ENCODE data around the gene SLC4A1AP. TPM values are rescaled to one million over a fixed set of nuclear protein-coding genes. Genes with fewer than 3 reads are reported as not detected.

The SLC4A1AP gene
- total RNA-seq, 1 donor from 2014 or later = 20.5 TPM

- Mint-ChIP-seq H3K27ac (ENCODE audit: unreplicated experiment) (no peak overlapping the region), H3K4me3 (ENCODE audit: unreplicated experiment) (no peak overlapping the region), H3K4me1 (ENCODE audit: unreplicated experiment) (peaks cover 9% of the 10 kb centered on the region), H3K36me3 (ENCODE audit: unreplicated experiment) (no peaks in the 10 kb centered on the region), H3K27me3 (ENCODE audit: unreplicated experiment) (no peaks in the 10 kb centered on the region), H3K9me3 (ENCODE audit: unreplicated experiment) (no peaks in the 10 kb centered on the region)
- no peak for DNase-seq (ENCODE audit: extremely low spot score, unreplicated experiment)
- no peak for TF ChIP-seq CTCF (IDR thresholded peaks at IDR 0.05)
Observed at GRCh38 chr2:27730261-27730662, 66.6 kb downstream of the SLC4A1AP start.

- H3K27ac Mint-ChIP-seq (ENCODE audit: unreplicated experiment) = no peak overlapping the region
- DNase-seq (ENCODE audit: extremely low spot score, unreplicated experiment) = no peak
- peaks cover 5% of the 10 kb centered on the region for H3K4me1 Mint-ChIP-seq (ENCODE audit: unreplicated experiment)
- H3K9me3 Mint-ChIP-seq (ENCODE audit: unreplicated experiment) = no peaks in the 10 kb centered on the region
- no peaks in the 10 kb centered on the region for H3K27me3 Mint-ChIP-seq (ENCODE audit: unreplicated experiment)
- H3K4me3 Mint-ChIP-seq (ENCODE audit: unreplicated experiment) = no peak overlapping the region
- TF ChIP-seq CTCF (IDR thresholded peaks at IDR 0.05) = no peak
- H3K36me3 Mint-ChIP-seq (ENCODE audit: unreplicated experiment) = no peaks in the 10 kb centered on the region
Observed at GRCh38 chr2:27730980-27731691, 67.4 kb downstream of the SLC4A1AP start.

- Mint-ChIP-seq H3K4me1 (ENCODE audit: unreplicated experiment) (peaks cover 3% of the 10 kb centered on the region), H3K4me3 (ENCODE audit: unreplicated experiment) (no peak overlapping the region)
- TF ChIP-seq CTCF (IDR thresholded peaks at IDR 0.05) = no peak
Observed at GRCh38 chr2:27734305-27734704, 70.6 kb downstream of the SLC4A1AP start.

GRCh38 chr2:27735263-27735904 is 71.7 kb downstream of the SLC4A1AP start:
- no peak overlapping the region for H3K27ac Mint-ChIP-seq (ENCODE audit: unreplicated experiment)
- no peak for TF ChIP-seq CTCF (IDR thresholded peaks at IDR 0.05)
- DNase-seq (ENCODE audit: extremely low spot score, unreplicated experiment) = no peak
- H3K4me3 Mint-ChIP-seq (ENCODE audit: unreplicated experiment) = peak overlapping the region; percentile 17
- H3K36me3 Mint-ChIP-seq (ENCODE audit: unreplicated experiment) = no peaks in the 10 kb centered on the region
- peaks cover 3% of the 10 kb centered on the region for H3K4me1 Mint-ChIP-seq (ENCODE audit: unreplicated experiment)
- peaks cover 3% of the 10 kb centered on the region for H3K9me3 Mint-ChIP-seq (ENCODE audit: unreplicated experiment)
- no peaks in the 10 kb centered on the region for H3K27me3 Mint-ChIP-seq (ENCODE audit: unreplicated experiment)

More at GRCh38 chr2:27734305-27734704, 70.6 kb downstream of the SLC4A1AP start:
- H3K9me3 Mint-ChIP-seq (ENCODE audit: unreplicated experiment) = peaks cover 3% of the 10 kb centered on the region
- no peak overlapping the region for H3K27ac Mint-ChIP-seq (ENCODE audit: unreplicated experiment)
- no peaks in the 10 kb centered on the region for H3K36me3 Mint-ChIP-seq (ENCODE audit: unreplicated experiment)
- no peak for DNase-seq (ENCODE audit: extremely low spot score, unreplicated experiment)
- H3K27me3 Mint-ChIP-seq (ENCODE audit: unreplicated experiment) = no peaks in the 10 kb centered on the region

All from osteocyte (in vitro differentiated cells).